ENCODE measurements around the gene ARTN.

GRCh38 chr1:43986712-43987111 lies 53.1 kb downstream of the ARTN start:
- no peak for TF ChIP-seq CTCF (conservative IDR thresholded peaks at IDR 0.05 in 1 of 2, IDR thresholded peaks at IDR 0.05 in 1 of 2; ENCODE audit: extremely low read depth in 1 of 2, insufficient read depth in 1 of 2, low read depth in 1 of 2, low read length in 2 of 2)
- TF ChIP-seq EZH2 (IDR thresholded peaks at IDR 0.05; ENCODE audit: borderline replicate concordance, low read length) = no peak
